GM12872 (cell line): ENCODE data around the gene BMPR1B.

ENCODE experiments used
- TF ChIP-seq, protein P1 (sequence below): IDR thresholded peaks from 3 replicates; pipeline ENCODE4 v1.5.1; 2011; ENCODE audit warnings: low read depth, mild to moderate bottlenecking, low read length, moderate library complexity; ENCODE audit not compliant: insufficient read depth

BMPR1B gene

DNA sequence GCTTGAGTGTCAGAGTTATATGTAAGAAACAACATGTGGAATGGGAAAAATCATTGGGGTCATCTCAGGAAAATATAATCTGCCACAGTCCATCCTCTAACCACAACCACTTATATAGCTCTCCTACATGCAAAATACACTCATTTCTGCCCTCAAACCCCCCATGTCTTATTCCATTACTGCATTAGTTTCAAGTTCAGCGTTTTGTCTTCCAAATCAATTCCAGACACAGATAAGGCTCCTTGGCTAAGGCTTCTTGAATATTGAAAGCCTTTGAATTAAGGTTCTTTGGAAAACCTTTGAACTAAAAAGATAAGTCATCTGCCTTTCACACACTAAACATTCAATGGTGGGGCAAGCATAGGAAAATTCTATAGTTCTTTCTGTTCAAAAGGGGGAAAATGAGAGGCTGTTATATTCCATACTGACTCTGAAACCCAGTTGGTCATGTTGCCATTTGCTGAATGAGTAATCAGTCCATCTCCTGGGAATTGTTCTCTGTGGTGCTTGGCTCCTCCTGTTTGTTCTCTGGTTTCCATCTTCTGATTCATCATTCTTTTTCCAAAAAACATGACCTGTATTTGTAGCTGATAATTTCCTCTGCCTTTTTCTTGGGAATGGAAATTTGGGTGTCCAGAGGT lies 218.7 kb downstream of the BMPR1B start:
- TF ChIP-seq, protein P1, sequence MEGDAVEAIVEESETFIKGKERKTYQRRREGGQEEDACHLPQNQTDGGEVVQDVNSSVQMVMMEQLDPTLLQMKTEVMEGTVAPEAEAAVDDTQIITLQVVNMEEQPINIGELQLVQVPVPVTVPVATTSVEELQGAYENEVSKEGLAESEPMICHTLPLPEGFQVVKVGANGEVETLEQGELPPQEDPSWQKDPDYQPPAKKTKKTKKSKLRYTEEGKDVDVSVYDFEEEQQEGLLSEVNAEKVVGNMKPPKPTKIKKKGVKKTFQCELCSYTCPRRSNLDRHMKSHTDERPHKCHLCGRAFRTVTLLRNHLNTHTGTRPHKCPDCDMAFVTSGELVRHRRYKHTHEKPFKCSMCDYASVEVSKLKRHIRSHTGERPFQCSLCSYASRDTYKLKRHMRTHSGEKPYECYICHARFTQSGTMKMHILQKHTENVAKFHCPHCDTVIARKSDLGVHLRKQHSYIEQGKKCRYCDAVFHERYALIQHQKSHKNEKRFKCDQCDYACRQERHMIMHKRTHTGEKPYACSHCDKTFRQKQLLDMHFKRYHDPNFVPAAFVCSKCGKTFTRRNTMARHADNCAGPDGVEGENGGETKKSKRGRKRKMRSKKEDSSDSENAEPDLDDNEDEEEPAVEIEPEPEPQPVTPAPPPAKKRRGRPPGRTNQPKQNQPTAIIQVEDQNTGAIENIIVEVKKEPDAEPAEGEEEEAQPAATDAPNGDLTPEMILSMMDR: no peak

DNA sequence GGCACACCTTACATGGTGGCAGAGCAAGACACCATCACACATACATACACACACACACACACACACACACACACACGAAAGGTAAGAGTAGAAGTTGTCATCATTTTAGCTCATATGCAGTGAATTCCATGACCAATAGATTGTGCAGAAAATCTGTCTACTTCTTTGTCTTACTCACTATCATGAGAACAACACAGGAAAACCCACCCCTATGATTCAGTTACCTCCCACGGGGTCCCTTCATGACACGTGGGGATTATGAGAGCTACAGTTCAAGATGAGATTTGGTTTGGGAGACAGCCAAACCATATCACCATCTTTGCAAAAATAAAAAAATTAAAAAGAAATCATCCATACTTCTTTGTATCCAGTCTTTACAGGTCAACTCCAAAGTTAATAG lies 221.1 kb downstream of the BMPR1B start:
- TF ChIP-seq, protein P1: no peak

DNA sequence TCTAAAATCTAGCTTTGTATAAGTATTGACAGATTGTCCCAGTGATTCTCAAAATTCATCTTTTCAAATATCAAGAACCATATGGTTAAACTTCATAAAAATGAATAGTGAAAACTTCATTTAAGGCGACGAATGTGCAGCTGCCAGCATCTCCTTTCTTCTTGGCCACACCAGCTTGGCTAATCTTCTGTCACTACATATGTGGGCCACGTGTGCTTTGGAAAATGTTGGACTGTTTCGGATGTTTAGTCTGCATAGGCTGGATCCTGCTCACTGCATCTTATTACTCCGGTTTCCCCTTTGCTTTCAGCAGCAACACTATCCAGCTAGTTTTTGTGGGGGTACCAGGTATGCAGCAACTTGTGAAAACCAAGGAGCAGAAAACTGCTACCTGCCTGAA lies 221.9 kb downstream of the BMPR1B start:
- TF ChIP-seq, protein P1: no peak

DNA sequence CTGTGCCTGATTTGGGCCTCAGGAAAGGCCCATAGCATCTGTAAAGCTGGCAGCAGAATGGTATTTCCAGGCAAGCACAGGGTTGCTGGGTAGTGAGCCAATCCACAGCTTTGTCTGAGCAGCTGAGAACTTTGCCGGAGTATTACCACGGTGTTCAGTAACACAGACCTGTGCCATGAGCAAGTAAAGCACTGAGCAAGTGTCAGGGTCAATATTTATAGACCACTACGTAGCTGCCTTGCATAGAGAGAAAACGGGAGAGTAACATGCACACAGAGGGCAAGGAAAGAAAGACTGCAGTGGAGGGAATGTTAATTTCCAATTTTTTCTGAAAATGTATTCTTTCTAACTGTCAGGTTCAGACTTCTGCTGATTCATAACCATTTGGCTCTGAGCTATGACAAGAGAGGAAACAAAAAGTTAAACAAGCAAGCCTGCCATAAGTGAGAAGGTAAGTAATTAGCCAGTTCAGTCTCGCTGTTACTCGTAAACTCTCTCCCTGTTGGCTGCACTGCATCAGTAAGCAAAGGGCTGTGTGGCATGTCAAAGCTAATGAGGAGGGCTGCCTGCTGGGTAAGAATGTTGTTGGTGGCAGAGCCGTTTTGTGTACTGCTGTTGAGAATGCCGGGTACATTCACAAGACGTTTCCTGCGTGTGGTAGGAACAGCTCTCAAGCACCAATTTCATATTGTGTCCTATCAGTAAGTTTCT lies 238.1 kb downstream of the BMPR1B start:
- TF ChIP-seq, protein P1: no peak

DNA sequence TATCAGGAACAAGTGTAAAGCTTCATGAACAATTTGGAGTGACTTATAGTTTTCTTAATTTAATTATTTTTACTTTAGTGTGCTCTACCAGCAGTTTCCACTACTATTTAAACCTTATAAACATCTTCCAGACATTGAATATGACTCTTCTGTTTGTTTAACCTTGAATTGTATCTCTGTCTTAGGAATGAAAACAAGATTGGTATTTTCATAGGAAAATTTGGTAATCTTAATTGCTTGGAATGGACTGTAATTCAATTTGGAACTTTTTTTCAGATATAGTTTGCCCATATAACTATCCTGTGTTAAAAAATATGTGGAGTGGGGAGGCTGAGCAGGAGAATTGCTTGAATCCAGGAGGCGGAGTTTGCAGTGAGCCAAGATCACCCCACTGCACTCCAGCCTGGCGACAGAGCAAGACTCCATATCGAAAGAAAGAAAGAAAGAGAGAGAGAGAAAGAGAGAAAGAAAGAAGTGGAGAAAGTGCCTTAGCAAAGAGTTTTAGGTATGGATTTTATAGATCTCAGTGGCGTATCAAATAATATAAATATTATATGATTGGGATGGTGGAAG lies 242.4 kb downstream of the BMPR1B start:
- TF ChIP-seq, protein P1: no peak

DNA sequence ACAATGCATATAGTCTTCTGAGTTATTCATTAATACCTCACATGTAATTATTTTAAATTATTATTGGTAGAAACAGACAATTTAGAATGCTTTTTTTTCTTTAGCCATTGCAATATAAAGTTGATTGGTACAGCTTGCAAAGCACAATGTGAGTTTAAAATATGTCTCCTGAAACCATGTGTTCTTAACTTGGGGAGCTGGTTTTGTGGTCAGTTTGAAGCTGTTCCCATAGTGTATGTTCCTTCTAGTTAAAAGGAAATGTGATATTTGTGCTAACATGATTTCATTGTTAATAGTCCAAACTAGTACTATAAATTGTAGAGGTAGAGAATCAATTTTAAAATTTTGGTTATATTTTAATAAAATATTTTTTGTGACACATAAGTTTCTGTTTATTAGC lies 247.2 kb downstream of the BMPR1B start:
- TF ChIP-seq, protein P1: no peak

DNA sequence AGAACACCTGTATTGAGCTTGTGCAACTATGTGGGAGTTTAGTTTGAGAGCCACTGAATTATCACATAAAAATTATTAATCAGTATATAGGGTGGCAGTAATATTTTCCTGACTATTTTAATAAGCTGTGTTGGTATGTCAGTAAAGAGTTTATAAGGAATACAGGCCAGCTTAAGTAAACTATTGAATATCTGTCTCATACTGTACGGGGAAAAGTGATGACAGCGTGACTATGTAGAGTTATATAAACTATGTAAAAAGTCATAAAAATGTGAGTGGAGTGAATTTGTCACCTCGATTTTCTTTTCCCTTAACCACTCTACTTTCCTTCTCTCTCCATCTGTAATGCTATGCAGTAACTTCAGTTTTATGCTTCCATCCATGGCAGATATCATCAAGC lies 250.2 kb downstream of the BMPR1B start:
- TF ChIP-seq, protein P1: no peak
